ENCODE data around the gene HTR1B. TPM values are rescaled to one million over a fixed set of nuclear protein-coding genes. Genes with fewer than 3 reads are reported as not detected.

The HTR1B gene
- total and polyA plus RNA-seq, 2 donors (not counting 3 experiments of a cell fraction or from before 2014, with no cell fraction given) = 57.5 to 68.7 TPM

DNA sequence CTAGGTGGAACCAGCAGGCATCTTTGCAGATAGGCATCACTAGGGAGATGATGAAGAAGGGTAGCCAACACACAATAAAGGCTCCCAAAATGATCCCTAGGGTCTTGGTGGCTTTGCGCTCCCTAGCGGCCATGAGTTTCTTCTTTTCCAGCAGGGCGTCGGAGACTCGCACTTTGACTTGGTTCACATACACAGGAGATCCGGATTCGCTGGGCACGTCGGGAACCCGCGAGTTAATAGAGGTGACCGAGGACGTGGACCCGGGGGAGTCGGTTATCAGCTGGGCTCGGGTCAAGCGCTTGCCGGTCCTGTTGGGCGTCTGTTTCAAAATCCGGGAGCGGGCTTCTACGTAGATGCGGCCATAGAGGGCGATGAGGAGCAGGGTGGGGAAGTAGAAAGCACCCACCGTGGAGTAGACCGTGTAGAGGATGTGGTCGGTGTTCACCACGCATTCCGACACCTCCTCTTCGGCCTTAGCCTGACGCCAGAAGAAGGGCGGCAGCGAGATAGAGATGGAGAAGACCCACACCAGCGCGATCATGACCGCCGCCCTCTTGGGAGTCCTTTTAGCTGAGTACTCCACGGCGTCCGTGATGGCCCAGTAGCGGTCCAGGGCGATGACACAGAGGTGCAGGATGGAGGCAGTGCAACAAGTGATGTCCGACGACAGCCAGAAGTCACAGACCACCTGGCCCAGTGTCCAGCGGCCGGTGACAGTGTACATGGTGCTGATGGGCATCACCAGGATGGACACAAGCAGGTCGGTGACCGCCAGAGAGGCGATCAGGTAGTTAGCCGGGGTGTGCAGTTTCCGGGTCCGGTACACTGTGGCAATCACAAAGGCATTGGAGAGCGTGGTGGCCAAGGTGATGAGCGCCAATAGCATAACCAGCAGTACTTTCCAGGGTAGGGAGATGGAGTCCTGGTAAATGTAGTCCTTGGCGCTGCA is 658 bp downstream of the HTR1B start:
- POLR2A ChIA-PET = interaction anchor here (0.6 to 2.8 kb wide), 3 partner anchors 12 to 169 kb away, joined by 3 to 14 read pairs (median 3); no protein-coding TSS in a partner anchor
- no peaks in the 10 kb centered on the region for H3K27me3 ChIP-seq (ENCODE audit: control insufficient read depth in 2 of 2, insufficient read depth in 2 of 2, low read length in 2 of 2)
- intact Hi-C loops (cut with micrococcal nuclease) = loop anchor here (1.0 to 10.0 kb wide), 7 partner anchors 765 to 2002 kb away; partner anchors contain the start of gene PHIP
- H3K4me2 ChIP-seq (ENCODE audit: insufficient read depth, low read length) = peak overlapping the region; percentile 97
- H3K36me3 ChIP-seq (ENCODE audit: control insufficient read depth in 2 of 2, extremely low read depth in 1 of 2, insufficient read depth in 2 of 2, low read length in 2 of 2) = no peaks in the 10 kb centered on the region
- FAIRE-seq (peak; percentile 74), DNase-seq (ENCODE audit: low read depth, low spot score) (peak; percentile 85)
- H3K9ac ChIP-seq (replicated peaks; ENCODE audit: extremely low read depth, insufficient read depth, low read length) = peak overlapping the region; percentile 92
- peaks cover 83% of the 10 kb centered on the region for H3K79me2 ChIP-seq (ENCODE audit: control insufficient read depth, insufficient read depth, low read length)
- no peaks in the 10 kb centered on the region for H4K20me1 ChIP-seq (replicated peaks; ENCODE audit: control insufficient read depth, extremely low read depth, insufficient read depth, low read length)
- BruUV-seq (replicated peaks) = no TSS peak
- dilution Hi-C loops (cut with MboI; ENCODE audit: extremely low pct_ligation_motif_present, low sequenced_read_pairs) = no loop called here
- H3K9me3 ChIP-seq (replicated peaks; ENCODE audit: control insufficient read depth, insufficient read depth, low read length) = no peaks in the 10 kb centered on the region
- H3K27ac ChIP-seq (ENCODE audit: insufficient read depth, low read depth, low read length) = peak overlapping the region; percentile 72
- H3K4me1 ChIP-seq (ENCODE audit: control insufficient read depth, extremely low read depth, insufficient read depth, low read length) = peaks cover 48% of the 10 kb centered on the region
- H3K4me3 ChIP-seq (replicated peaks in 1 of 3; ENCODE audit: insufficient read depth in 1 of 3, low read depth in 1 of 3, low read length in 3 of 3) = peak overlapping the region; percentile 70 to 97 (median 77)
- peak overlapping the region; percentile 45 for H2AFZ ChIP-seq (ENCODE audit: low read depth, low read length)
- CTCF ChIA-PET = interaction anchor here (0.9 to 9.4 kb wide), 10 partner anchors 9 to 1570 kb away, joined by 3 to 105 read pairs (median 14); no protein-coding TSS in a partner anchor
- TF ChIP-seq, protein P1, sequence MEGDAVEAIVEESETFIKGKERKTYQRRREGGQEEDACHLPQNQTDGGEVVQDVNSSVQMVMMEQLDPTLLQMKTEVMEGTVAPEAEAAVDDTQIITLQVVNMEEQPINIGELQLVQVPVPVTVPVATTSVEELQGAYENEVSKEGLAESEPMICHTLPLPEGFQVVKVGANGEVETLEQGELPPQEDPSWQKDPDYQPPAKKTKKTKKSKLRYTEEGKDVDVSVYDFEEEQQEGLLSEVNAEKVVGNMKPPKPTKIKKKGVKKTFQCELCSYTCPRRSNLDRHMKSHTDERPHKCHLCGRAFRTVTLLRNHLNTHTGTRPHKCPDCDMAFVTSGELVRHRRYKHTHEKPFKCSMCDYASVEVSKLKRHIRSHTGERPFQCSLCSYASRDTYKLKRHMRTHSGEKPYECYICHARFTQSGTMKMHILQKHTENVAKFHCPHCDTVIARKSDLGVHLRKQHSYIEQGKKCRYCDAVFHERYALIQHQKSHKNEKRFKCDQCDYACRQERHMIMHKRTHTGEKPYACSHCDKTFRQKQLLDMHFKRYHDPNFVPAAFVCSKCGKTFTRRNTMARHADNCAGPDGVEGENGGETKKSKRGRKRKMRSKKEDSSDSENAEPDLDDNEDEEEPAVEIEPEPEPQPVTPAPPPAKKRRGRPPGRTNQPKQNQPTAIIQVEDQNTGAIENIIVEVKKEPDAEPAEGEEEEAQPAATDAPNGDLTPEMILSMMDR (IDR thresholded peaks at IDR 0.05; ENCODE audit: extremely low read depth in 1 of 2, insufficient read depth in 1 of 2, low read depth in 1 of 2, low read length in 2 of 2) = peak; percentile 63 to 83
- TF ChIP-seq POLR2A (IDR thresholded peaks at IDR 0.05; ENCODE audit: low read depth, low read length) (peak; percentile 2), GATA2 (IDR thresholded peaks at IDR 0.05; ENCODE audit: insufficient read depth, insufficient read length, low read depth, low read length) (peak; percentile 38), POLR2AphosphoS5 (IDR thresholded peaks at IDR 0.05; ENCODE audit: insufficient read depth, low read depth, low read length) (no peak)
- no peaks in the 10 kb centered on the region for H3K9me1 ChIP-seq (replicated peaks; ENCODE audit: control insufficient read depth, extremely low read depth, insufficient read depth, low read length)
